NCI-H524 treated with DMSO at 0.1 percent for 48 hours (cell line): ENCODE results near the gene LRTM1.

Experiments used
- DNase-seq: peaks from one replicate; lab custom pipeline; 2025; lab: John Stamatoyannopoulos, UW

Gene LRTM1

GRCh38 chr3:54891540-54891897 lies 36.3 kb downstream of the LRTM1 start:
- no peak for DNase-seq

GRCh38 chr3:54889731-54890130 lies 38.1 kb downstream of the LRTM1 start:
- DNase-seq, result no peak

DNA sequence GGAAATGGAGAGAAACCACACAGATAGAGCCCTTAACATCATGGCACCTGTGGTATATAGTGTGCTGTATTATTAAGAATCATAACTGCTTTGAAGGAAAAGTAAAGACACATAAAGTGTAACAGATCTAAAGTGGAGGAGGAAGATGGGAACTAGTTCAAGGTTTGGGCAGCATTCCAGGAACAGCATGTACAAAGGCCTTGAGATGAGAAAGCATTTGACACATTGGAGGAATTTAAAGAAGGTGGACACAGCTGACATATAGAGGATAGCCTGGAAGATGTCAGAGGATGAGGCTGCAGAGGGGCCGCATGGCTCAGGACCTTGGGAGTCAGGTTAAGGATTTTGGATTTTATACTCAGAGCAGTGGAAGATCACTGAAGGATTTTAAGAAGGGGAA lies 39.0 kb downstream of the LRTM1 start:
- DNase-seq, result no peak

- no peak for DNase-seq
Observed at GRCh38 chr3:54888162-54888561, 39.7 kb downstream of the LRTM1 start.

- DNase-seq, result no peak
Observed at GRCh38 chr3:54882129-54882833, 45.6 kb downstream of the LRTM1 start.

DNA sequence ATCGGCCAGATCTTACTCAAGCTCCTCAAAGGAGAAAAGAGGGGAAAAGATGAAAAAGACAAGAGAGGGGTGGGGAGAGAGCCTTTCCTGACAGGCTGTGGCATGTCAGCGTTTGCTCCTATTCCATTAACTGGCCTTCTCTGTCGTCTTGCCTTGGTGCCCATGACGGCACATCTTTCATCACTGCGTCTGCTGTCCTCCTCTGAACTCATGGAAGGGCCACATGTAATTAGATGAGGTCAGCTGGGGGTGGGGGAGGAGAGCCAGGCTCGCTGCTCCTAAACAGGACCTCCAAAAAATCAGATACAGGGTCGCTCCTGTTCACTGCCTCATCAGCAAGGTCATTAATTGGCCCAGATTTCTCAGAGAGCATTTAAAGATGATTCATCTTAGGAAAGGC lies 49.7 kb downstream of the LRTM1 start:
- DNase-seq, result no peak

DNA sequence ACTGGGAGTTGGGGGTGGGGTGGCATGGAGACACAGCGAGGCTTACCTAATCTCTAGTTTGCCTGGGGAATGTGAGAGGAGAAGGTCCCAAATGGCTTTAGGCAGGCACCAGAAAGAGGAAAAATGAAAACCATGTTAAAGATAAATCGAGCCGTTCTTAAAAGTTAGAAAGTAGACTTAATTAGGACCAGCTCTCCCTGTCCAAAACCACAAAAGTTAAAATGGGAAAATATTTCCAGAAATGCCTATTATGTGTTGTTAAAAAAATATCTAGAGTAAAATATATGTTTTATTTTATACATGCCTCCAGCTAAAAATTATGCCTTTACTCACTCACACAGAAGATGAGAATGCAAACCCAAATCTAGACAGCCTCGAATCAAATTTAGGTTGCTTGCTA lies 50.1 kb downstream of the LRTM1 start:
- no peak for DNase-seq

GRCh38 chr3:54876694-54877093 lies 51.2 kb downstream of the LRTM1 start:
- DNase-seq, result no peak

DNA sequence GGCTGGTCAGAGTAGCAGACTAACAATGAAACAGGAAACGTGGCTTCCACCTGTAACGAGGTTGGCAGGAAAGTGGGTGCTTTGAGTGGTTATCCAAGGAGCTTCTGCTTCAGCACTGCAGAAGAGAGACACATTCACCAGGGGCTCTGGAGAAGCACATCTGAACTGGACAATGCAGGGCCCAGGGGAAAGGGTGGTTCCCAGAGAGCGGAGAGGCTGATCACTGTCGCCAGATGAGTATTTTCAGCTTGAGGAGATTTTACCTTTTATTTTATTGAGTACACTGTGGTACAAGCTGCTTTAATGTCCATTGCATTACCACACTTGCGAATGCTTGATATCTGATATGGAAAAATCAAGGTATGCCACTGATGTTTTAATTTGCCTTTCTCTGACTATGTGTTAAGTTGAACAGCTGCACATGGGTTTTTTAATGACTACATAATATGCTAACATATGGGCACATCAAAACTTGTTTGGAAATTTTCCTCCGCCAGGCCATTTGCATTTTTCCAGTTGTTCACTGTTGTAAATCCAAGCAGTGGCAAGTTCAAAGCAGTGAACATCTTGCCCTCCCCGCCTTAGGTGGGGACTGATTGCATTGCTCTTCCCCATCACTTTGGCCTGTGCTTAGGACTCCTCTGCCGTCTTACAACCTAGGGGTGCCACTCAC lies 52.1 kb downstream of the LRTM1 start:
- DNase-seq, result peak; percentile 42

GRCh38 chr3:54874816-54875556 lies 52.9 kb downstream of the LRTM1 start:
- DNase-seq, result no peak

DNA sequence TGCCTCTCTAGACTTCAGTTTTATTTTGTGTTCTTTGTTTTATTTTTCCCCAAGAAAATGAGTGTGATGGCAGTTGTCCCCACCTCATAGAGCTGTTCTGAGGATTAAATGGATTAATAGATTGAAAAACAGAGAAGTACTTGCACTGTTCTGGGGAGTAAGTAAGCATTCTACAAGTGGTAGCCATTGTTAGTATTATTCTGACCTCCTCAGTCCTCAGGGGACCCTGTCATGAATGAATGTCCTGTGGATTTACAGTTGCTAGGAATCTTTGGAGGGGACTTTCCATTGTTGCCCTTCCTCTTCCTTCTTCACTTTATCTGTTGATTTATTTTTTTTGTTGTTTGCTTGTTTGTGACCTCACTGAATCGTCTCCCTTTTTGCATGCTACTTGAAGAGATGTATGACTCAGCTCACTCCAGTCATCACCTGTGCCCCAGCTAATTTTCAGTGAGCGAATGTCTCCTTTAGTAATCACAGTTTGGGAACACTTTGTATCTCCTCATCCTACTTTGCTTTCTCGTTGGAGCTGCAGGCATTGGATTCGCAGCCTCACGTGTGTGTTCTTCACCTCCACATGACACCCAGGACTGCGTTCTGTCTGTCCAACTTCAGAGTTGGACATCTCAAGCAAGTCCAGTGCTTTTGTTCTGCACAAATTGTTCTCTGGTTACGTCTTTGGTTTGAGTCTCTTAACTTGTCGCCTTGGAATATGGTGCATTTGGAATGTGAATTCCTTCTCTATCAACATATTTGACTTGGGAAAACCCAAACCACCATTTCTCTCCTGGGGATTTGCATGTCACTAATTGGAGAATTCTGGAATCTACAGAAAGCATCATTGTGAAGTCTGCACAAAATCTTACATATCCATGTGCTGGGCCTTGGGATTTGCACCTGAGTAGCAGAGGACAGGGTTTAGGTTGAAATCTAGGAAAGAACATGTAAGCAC lies 54.5 kb downstream of the LRTM1 start:
- no peak for DNase-seq

GRCh38 chr3:54871867-54872266 lies 56.0 kb downstream of the LRTM1 start:
- no peak for DNase-seq

DNA sequence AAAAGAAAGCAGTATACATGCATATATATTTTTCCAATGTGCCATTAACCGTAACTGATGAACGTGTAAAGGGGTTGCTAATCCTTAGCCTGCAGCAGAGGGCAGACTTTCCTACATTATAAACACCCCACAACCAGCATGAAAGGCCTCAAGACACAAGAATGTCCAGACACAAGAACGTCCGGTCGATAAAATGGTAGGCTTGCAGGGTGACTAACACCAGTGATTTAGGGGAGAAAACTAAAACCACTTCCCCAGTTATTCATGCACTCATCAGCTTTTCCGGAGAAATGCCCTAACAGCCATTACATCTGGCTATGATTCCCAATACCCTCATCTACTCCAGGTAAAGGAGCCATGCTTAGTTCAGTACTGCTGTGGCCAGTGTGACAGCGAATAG lies 57.4 kb downstream of the LRTM1 start:
- DNase-seq, result no peak
